Activated CD8-positive, alpha-beta T cell treated with anti-CD3 and anti-CD28 coated beads for 36 hours (primary cell): ENCODE results near the gene ST8SIA1. TPM values are rescaled to one million over a fixed set of nuclear protein-coding genes. Genes with fewer than 3 reads are reported as not detected.

Experiments
- ATAC-seq: fragments of 200-7000 bp; cut with Tn5 transposase; one replicate; pipeline ENCODE4 v1.10.0; 2021; ENCODE audit warnings: mild to moderate bottlenecking, moderate library complexity
- CTCF ChIA-PET: fragments of 350-600 bp; sonication (Branson Sonifier 250); formaldehyde crosslinking; loops from one replicate; lab custom pipeline; 2021; ENCODE audit warnings: antibody characterized with exemption; lab: Charles Lee
- POLR2A ChIA-PET: fragments of 350-600 bp; sonication (Branson Sonifier 250); formaldehyde crosslinking; loops from one replicate; lab custom pipeline; 2021; ENCODE audit warnings: antibody characterized with exemption; lab: Charles Lee
- DNase-seq: peaks from one replicate; pipeline ENCODE4 v3.0.0-alpha.2; 2020
- H3K27ac Mint-ChIP-seq: one replicate; pipeline ENCODE4 v1.8.0; 2021; ENCODE audit warnings: mild to moderate bottlenecking, mixed read lengths
- H3K27me3 Mint-ChIP-seq: one replicate; pipeline ENCODE4 v1.8.0; 2021; ENCODE audit warnings: mixed read lengths
- H3K36me3 Mint-ChIP-seq: one replicate; pipeline ENCODE4 v1.8.0; 2021; ENCODE audit warnings: low read depth, mixed read lengths
- H3K4me1 Mint-ChIP-seq: one replicate; pipeline ENCODE4 v1.8.0; 2021; ENCODE audit warnings: low read depth, mixed read lengths
- H3K4me3 Mint-ChIP-seq: one replicate; pipeline ENCODE4 v1.8.0; 2021; ENCODE audit warnings: mild to moderate bottlenecking, moderate library complexity, mixed read lengths
- H3K9me3 Mint-ChIP-seq: one replicate; pipeline ENCODE4 v1.8.0; 2021; ENCODE audit warnings: mixed read lengths
- intact Hi-C: fragments of 100-400 bp; cut with micrococcal nuclease; formaldehyde crosslinking; loops from one replicate; pipeline ENCODE4 v1.10.0; 2022
- total RNA-seq, 2 experiments: library from RNA; stranded (reverse); gene quantifications; one replicate each; pipeline ENCODE4 v1.2.3, GENCODE V29; 2021
- TF ChIP-seq, protein P1 (sequence below): fragments of 200-600 bp; IDR thresholded peaks from one replicate; pipeline ENCODE4 v1.8.0; 2022; ENCODE audit warnings: antibody characterized with exemption, mild to moderate bottlenecking

Gene ST8SIA1
- total RNA-seq, 2 experiments from 2014 or later = 1.5 to 2.5 TPM

DNA sequence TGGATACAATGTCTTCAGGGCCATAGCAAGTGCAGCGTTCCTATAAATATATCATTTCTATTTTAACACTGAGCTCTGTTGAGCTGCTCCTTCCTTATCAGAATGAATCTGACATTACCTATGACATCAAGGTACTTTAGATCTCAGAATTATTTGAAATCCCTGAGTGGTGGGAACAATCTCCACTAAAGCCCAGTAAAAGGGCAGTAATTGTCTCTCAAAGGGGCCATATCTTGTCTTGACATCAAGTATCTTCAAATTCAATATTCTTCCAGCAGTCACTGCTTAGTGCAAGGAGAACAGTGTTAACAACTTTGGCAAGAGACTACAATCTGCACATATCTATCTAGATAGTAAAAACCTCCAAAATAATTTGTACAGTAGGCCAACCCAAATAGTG, 21.7 kb upstream of the ST8SIA1 start:
- ChIA-PET CTCF (no interaction called here), POLR2A (no interaction called here)
- no peak for ATAC-seq
- Mint-ChIP-seq H3K4me1 (no peaks in the 10 kb centered on the region), H3K4me3 (no peak overlapping the region), H3K27ac (no peak overlapping the region), H3K36me3 (no peaks in the 10 kb centered on the region), H3K9me3 (no peaks in the 10 kb centered on the region), H3K27me3 (peaks cover 4% of the 10 kb centered on the region)
- DNase-seq = no peak
- TF ChIP-seq, protein P1, sequence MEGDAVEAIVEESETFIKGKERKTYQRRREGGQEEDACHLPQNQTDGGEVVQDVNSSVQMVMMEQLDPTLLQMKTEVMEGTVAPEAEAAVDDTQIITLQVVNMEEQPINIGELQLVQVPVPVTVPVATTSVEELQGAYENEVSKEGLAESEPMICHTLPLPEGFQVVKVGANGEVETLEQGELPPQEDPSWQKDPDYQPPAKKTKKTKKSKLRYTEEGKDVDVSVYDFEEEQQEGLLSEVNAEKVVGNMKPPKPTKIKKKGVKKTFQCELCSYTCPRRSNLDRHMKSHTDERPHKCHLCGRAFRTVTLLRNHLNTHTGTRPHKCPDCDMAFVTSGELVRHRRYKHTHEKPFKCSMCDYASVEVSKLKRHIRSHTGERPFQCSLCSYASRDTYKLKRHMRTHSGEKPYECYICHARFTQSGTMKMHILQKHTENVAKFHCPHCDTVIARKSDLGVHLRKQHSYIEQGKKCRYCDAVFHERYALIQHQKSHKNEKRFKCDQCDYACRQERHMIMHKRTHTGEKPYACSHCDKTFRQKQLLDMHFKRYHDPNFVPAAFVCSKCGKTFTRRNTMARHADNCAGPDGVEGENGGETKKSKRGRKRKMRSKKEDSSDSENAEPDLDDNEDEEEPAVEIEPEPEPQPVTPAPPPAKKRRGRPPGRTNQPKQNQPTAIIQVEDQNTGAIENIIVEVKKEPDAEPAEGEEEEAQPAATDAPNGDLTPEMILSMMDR = no peak
- intact Hi-C loops = no loop called here

- TF ChIP-seq, protein P1 = no peak
- Mint-ChIP-seq H3K36me3 (no peaks in the 10 kb centered on the region), H3K4me3 (no peak overlapping the region), H3K4me1 (no peaks in the 10 kb centered on the region), H3K9me3 (no peaks in the 10 kb centered on the region), H3K27ac (no peak overlapping the region), H3K27me3 (peaks cover 2% of the 10 kb centered on the region)
- DNase-seq = no peak
- ChIA-PET POLR2A (no interaction called here), CTCF (interaction anchor here (1.0 kb wide), 1 partner anchor 20 kb away, joined by 3 read pairs; no protein-coding TSS in a partner anchor)
- no peak for ATAC-seq
- intact Hi-C loops = no loop called here
These were observed 20.6 kb upstream of the ST8SIA1 start for GRCh38 chr12:22355011-22355580.

DNA sequence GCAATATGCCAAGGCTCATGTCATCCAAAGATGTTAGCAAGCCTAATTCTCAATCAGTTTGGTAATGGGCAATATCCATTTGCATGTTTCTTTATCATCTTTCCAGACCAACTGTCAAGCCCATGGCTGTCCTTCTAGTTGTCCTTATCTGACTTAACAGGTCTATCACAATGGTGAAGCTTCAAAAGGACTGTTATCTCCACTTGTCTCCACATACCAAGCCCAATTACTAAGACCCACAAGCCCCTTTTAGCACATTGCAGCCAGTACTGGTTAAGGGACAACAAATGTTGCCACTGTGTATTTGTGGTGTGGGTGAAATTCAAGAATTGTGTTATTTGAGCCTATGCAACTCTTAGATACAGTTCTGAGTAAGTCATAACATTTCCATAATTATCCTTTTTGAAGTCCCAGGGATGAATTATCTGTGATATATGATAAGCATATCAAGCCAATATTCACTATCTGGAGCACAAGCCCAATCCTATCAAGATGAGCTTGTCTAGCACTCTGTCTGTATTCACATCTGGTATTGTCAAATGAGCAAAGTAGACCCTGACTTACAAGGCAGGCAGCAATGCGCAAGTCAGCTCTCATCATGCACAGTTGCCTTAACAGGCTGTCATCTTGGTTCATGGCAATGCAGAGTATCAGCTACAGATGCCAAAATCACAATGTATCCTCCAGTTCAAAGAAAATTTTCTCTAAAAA, 19.3 kb upstream of the ST8SIA1 start:
- DNase-seq (no peak), ATAC-seq (no peak)
- Mint-ChIP-seq H3K27ac (no peak overlapping the region), H3K36me3 (no peaks in the 10 kb centered on the region), H3K27me3 (no peaks in the 10 kb centered on the region), H3K9me3 (no peaks in the 10 kb centered on the region), H3K4me3 (no peak overlapping the region), H3K4me1 (no peaks in the 10 kb centered on the region)
- TF ChIP-seq, protein P1 = no peak
- intact Hi-C loops = no loop called here
- POLR2A ChIA-PET = no interaction called here
- CTCF ChIA-PET = no interaction called here

- DNase-seq = no peak
- Mint-ChIP-seq H3K27ac (no peak overlapping the region), H3K27me3 (no peaks in the 10 kb centered on the region), H3K4me3 (no peak overlapping the region), H3K36me3 (no peaks in the 10 kb centered on the region), H3K4me1 (no peaks in the 10 kb centered on the region), H3K9me3 (peaks cover 4% of the 10 kb centered on the region)
- POLR2A ChIA-PET = no interaction called here
- ATAC-seq = no peak
- TF ChIP-seq, protein P1 = no peak
- CTCF ChIA-PET = interaction anchor here (1.4 kb wide), 1 partner anchor 92 kb away, joined by 3 read pairs; no protein-coding TSS in a partner anchor
- intact Hi-C loops = no loop called here
These were observed 16.4 kb upstream of the ST8SIA1 start for GRCh38 chr12:22350886-22351285.

DNA sequence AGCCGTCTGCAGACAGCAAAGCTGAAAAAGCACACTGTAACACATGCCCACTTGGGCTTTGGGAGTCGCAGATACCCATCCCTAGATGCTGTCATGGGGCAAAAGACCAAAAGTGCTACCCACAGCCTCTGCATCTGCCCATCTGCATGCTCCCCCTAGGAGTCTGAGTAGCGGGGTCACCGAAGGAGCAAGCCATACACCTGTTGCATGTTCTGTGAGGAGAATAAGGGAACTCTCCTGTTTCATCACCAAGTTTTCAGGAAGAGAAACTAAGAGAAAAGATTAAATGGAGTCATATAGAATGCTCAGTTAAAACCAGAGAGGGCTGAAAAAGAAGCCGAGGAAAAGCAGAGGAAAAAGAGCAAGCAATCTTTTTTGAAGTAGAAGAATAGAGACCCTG, 13.7 kb upstream of the ST8SIA1 start:
- H3K27ac Mint-ChIP-seq = no peak overlapping the region
- H3K36me3 Mint-ChIP-seq = no peaks in the 10 kb centered on the region
- CTCF ChIA-PET = no interaction called here
- no peaks in the 10 kb centered on the region for H3K4me1 Mint-ChIP-seq
- H3K27me3 Mint-ChIP-seq = no peaks in the 10 kb centered on the region
- peaks cover 5% of the 10 kb centered on the region for H3K9me3 Mint-ChIP-seq
- no peak for ATAC-seq
- TF ChIP-seq, protein P1 = no peak
- H3K4me3 Mint-ChIP-seq = no peak overlapping the region
- DNase-seq = no peak
- POLR2A ChIA-PET = no interaction called here
- intact Hi-C loops = no loop called here
